ENCODE data around the gene F12.
"Not testable (repeated sequence)": the region's sequence is repeated elsewhere in the genome, so short reads cannot be mapped to it uniquely, and the experiment has no call there.

The F12 gene

GRCh38 chr5:177385720-177386119, 23.6 kb downstream of the F12 start:
- DNase-seq = no peak

GRCh38 chr5:177384134-177384533, 25.2 kb downstream of the F12 start, which contains the start of gene SLC34A1:
TSS of gene SLC34A1 (plus strand) at chr5:177384434. CDS start at chr5:177385742, 1,308 bp downstream.
- DNase-seq = no peak

GRCh38 chr5:177383181-177383580, 26.2 kb downstream of the F12 start:
- DNase-seq = no peak

- DNase-seq = no peak
Observed at GRCh38 chr5:177382423-177383029, 26.8 kb downstream of the F12 start.

- DNase-seq = no peak
Observed at GRCh38 chr5:177380805-177381126, 28.6 kb downstream of the F12 start.

GRCh38 chr5:177378884-177379883, 30.2 kb downstream of the F12 start:
- peak; percentile 76 for DNase-seq

GRCh38 chr5:177377851-177378776, 31.2 kb downstream of the F12 start:
- no peak for DNase-seq

GRCh38 chr5:177376107-177376506, 33.3 kb downstream of the F12 start:
- DNase-seq = no peak

- DNase-seq = not testable (repeated sequence)
Observed at GRCh38 chr5:177375516-177375915, 33.8 kb downstream of the F12 start.

- DNase-seq = no peak
Observed at GRCh38 chr5:177374211-177374610, 35.2 kb downstream of the F12 start.

GRCh38 chr5:177373806-177374205, 35.6 kb downstream of the F12 start:
- no peak for DNase-seq

- no peak for DNase-seq
Observed at GRCh38 chr5:177372910-177373309, 36.5 kb downstream of the F12 start.

GRCh38 chr5:177372034-177372896, 37.1 kb downstream of the F12 start:
- peak; percentile 74 for DNase-seq

GRCh38 chr5:177371120-177372033, 38.0 kb downstream of the F12 start:
- no peak for DNase-seq

GRCh38 chr5:177370488-177371119, 38.8 kb downstream of the F12 start:
- DNase-seq = peak; percentile 80

- no peak for DNase-seq
Observed at GRCh38 chr5:177369645-177370440, 39.5 kb downstream of the F12 start.

GRCh38 chr5:177368869-177369644, 40.3 kb downstream of the F12 start:
- peak; percentile 47 for DNase-seq

GRCh38 chr5:177367981-177368868, 41.1 kb downstream of the F12 start:
- DNase-seq = no peak
